Activated T-cell treated with anti-CD3 and anti-CD28 coated beads, Interleukin-2, amount 50 U/mL, for 72 hours (primary cell): ENCODE data around the gene CPEB1. TPM values are rescaled to one million over a fixed set of nuclear protein-coding genes. Genes with fewer than 3 reads are reported as not detected.
"Not testable (repeated sequence)": the region's sequence is repeated elsewhere in the genome, so short reads cannot be mapped to it uniquely, and the experiment has no call there.

Source experiments
- ATAC-seq, 2 donors: fragments of 150-1000 bp; cut with Tn5 transposase; replicated peaks in 1 of 2; 2 replicates each; pipeline ENCODE4 v1.10.0; 2021; ENCODE audit warnings: moderate library complexity in 2 of 2, mild to moderate bottlenecking in 1 of 2
- DNase-seq, 2 donors: peaks; one replicate each; pipeline ENCODE4 v3.0.0; 2021 to 2022; ENCODE audit warnings: mixed read lengths in 1 of 2
- H3K27ac Mint-ChIP-seq: one replicate; pipeline ENCODE4 v1.8.0; 2022; ENCODE audit warnings: mild to moderate bottlenecking, moderate library complexity, mixed read lengths
- H3K27me3 Mint-ChIP-seq: one replicate; pipeline ENCODE4 v1.8.0; 2022; ENCODE audit warnings: low read depth, mixed read lengths
- H3K36me3 Mint-ChIP-seq, 2 donors: one replicate each; pipeline ENCODE4 v1.8.0; 2022; ENCODE audit warnings: mixed read lengths in 2 of 2, mild to moderate bottlenecking in 1 of 2; ENCODE audit not compliant: insufficient read depth in 2 of 2
- H3K4me1 Mint-ChIP-seq: one replicate; pipeline ENCODE4 v1.8.0; 2022; ENCODE audit warnings: low read depth, mixed read lengths
- H3K4me3 Mint-ChIP-seq, 2 donors: one replicate each; pipeline ENCODE4 v1.8.0; 2022; ENCODE audit warnings: mild to moderate bottlenecking in 2 of 2, mixed read lengths in 2 of 2, moderate library complexity in 2 of 2
- H3K9me3 Mint-ChIP-seq, 2 donors: one replicate each; pipeline ENCODE4 v1.8.0; 2022; ENCODE audit warnings: mixed read lengths in 2 of 2
- total RNA-seq, 2 donors: library from RNA; stranded (reverse); gene quantifications; one replicate each; pipeline ENCODE4 v1.2.3, GENCODE V29; 2022

Gene CPEB1
- total RNA-seq, 2 donors from 2014 or later, result 0.48 to 1.1 TPM

- DNase-seq, H3K27ac Mint-ChIP-seq, H3K4me3 Mint-ChIP-seq, H3K9me3 Mint-ChIP-seq, H3K4me1 Mint-ChIP-seq, H3K36me3 Mint-ChIP-seq, H3K27me3 Mint-ChIP-seq, ATAC-seq: not testable (repeated sequence)
Observed at GRCh38 chr15:82500772-82501171, 146.4 kb downstream of the CPEB1 start.

GRCh38 chr15:82497978-82498377 lies 149.2 kb downstream of the CPEB1 start:
- H3K9me3 Mint-ChIP-seq, DNase-seq, H3K36me3 Mint-ChIP-seq, H3K27ac Mint-ChIP-seq, H3K4me1 Mint-ChIP-seq, H3K27me3 Mint-ChIP-seq, H3K4me3 Mint-ChIP-seq, ATAC-seq: not testable (repeated sequence)

Other genes with a start within 250 kb of the CPEB1 start
- 1 to 10 TPM; 4.9 to 5.1 TPM for gene GOLGA6L9, start 217.5 kb downstream of the CPEB1 start, total RNA-seq
- gene RPS17, start 106.9 kb downstream of the CPEB1 start, total RNA-seq, result 1,000 to 10,000 TPM; 2,812 to 2,932 TPM
- 1 to 10 TPM; 1.7 to 7.5 TPM for gene AP3B2, start 62.5 kb upstream of the CPEB1 start, total RNA-seq
- gene FSD2, start 158.7 kb upstream of the CPEB1 start, total RNA-seq, result not detected
- 1 to 10 TPM; 5.9 to 8.2 TPM for gene WHAMM, start 162.3 kb upstream of the CPEB1 start, total RNA-seq